GM10248 (cell line): ENCODE measurements around the gene MCOLN3.

ENCODE experiments used
- CTCF ChIA-PET: fragments of 300-600 bp; sonication (Branson Sonifier 250); formaldehyde crosslinking; extraction: SDS; loops from one replicate; lab custom pipeline; 2021; ENCODE audit warnings: antibody characterized with exemption; lab: Yijun Ruan, JAX
- POLR2A ChIA-PET: fragments of 350-650 bp; sonication (Branson Sonifier 250); formaldehyde crosslinking; extraction: SDS; loops from one replicate; lab custom pipeline; 2020; ENCODE audit warnings: antibody characterized with exemption; lab: Yijun Ruan, JAX
- DNase-seq: peaks from one replicate; pipeline ENCODE4 v3.0.0; 2012; ENCODE audit errors: extremely low spot score
- CTCF ChIP-seq: IDR thresholded peaks from 2 replicates; pipeline ENCODE4 v1.5.1; 2012; ENCODE audit warnings: mild to moderate bottlenecking, low read depth; ENCODE audit errors: extremely low read depth, missing control alignments, control extremely low read depth

MCOLN3 gene

GRCh38 chr1:85088408-85088784, 40.1 kb upstream of the MCOLN3 start:
- no peak for TF ChIP-seq CTCF
- ChIA-PET POLR2A (no interaction called here), CTCF (interaction anchor here (0.9 to 1.5 kb wide), 3 partner anchors 21 to 167 kb away, joined by 3 to 5 read pairs (median 4); no protein-coding TSS in a partner anchor)
- DNase-seq = no peak

GRCh38 chr1:85087659-85088407, 39.5 kb upstream of the MCOLN3 start:
- POLR2A ChIA-PET = no interaction called here
- DNase-seq = no peak
- no peak for TF ChIP-seq CTCF
- CTCF ChIA-PET = interaction anchor here (1.1 to 1.5 kb wide), 3 partner anchors 10 to 143 kb away, joined by 3 to 5 read pairs (median 3); no protein-coding TSS in a partner anchor

GRCh38 chr1:85085417-85085816, 37.1 kb upstream of the MCOLN3 start:
- ChIA-PET POLR2A (no interaction called here), CTCF (interaction anchor here (1.2 to 1.4 kb wide), 3 partner anchors 9 to 174 kb away, joined by 3 read pairs; partner anchors contain the start of gene C1orf52)
- no peak for DNase-seq
- no peak for TF ChIP-seq CTCF

GRCh38 chr1:85078903-85079302, 30.6 kb upstream of the MCOLN3 start:
- CTCF ChIA-PET = interaction anchor here (1.2 to 1.9 kb wide), 3 partner anchors 16 to 135 kb away, joined by 3 to 14 read pairs (median 4); a partner anchor contains a TSS
- POLR2A ChIA-PET = no interaction called here
- no peak for DNase-seq
- peak; percentile 9 for TF ChIP-seq CTCF

GRCh38 chr1:85074365-85074964, 26.2 kb upstream of the MCOLN3 start:
- no peak for DNase-seq
- ChIA-PET POLR2A (no interaction called here), CTCF (interaction anchor here (1.3 kb wide), 1 partner anchor 35 kb away, joined by 3 read pairs; no protein-coding TSS in a partner anchor)
- no peak for TF ChIP-seq CTCF

GRCh38 chr1:85070972-85071492, 22.7 kb upstream of the MCOLN3 start:
- CTCF ChIA-PET = interaction anchor here (0.9 to 1.8 kb wide), 2 partner anchors 11 to 44 kb away, joined by 3 to 6 read pairs; no protein-coding TSS in a partner anchor

More at GRCh38 chr1:85070972-85071492, 22.7 kb upstream of the MCOLN3 start:
- TF ChIP-seq CTCF = no peak
- POLR2A ChIA-PET = no interaction called here
- DNase-seq = no peak
